Measurements from ENCODE around the gene SBF2. TPM values are rescaled to one million over a fixed set of nuclear protein-coding genes. Genes with fewer than 3 reads are reported as not detected.

The SBF2 gene
- total RNA-seq, 1 experiment from 2014 or later = 13.8 TPM

GRCh38 chr11:9787260-9787659 is 506.8 kb downstream of the SBF2 start:
- Histone ChIP-seq H3K9ac (ENCODE audit: low read length) (no peak overlapping the region), H3K4me3 (ENCODE audit: low read length) (no peak overlapping the region), H3K27ac (ENCODE audit: low read length) (no peak overlapping the region), H3K4me1 (ENCODE audit: low read length) (no peaks in the 10 kb centered on the region), H3K79me2 (ENCODE audit: low read length) (no peaks in the 10 kb centered on the region), H3K27me3 (ENCODE audit: low read length) (no peaks in the 10 kb centered on the region), H3K36me3 (ENCODE audit: insufficient read depth, low read length) (no peaks in the 10 kb centered on the region), H3K4me2 (ENCODE audit: low read depth, low read length, poor library complexity, severe bottlenecking) (no peak overlapping the region), H3K9me3 (ENCODE audit: low read length) (no peaks in the 10 kb centered on the region), H3K9me2 (replicated peaks; ENCODE audit: insufficient read depth, low read length) (no peaks in the 10 kb centered on the region), H2AFZ (ENCODE audit: low read length) (no peak overlapping the region), H4K20me1 (ENCODE audit: insufficient read depth, low read depth, low read length) (no peaks in the 10 kb centered on the region)
- no peak for DNase-seq

DNA sequence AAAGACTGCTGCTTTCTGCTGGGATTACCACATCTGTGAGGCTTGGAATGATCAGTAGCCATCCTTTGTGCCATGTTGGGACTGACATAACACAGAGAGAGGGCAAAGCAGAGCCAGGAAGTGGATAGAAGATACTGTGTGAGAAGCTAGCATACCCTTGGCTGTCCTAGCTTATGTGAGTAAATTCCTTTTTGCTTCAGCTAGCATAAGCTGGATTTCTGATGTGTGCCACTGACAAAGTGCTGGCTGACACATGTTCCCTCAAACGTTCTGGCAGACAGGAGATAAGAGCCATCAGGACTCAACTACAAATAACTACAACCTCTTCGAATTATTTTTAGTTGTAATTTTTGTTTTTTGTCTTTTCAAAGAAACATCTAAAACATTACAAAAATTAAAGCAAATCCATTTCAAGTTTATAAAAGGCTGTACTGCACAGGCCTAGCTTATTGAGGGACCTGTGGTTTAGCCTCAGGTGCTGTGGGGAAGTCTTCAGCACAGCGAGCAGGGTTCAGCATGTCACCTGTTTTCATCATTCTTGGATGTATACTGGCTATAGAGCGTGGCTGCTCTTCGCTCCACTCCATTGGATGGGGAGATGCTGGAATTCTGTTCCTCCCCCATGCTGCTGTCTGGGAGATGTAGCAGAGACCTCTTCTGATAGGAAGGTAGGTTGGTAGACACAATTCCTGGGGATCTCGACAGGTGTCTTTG is 509.3 kb downstream of the SBF2 start:
- Histone ChIP-seq H3K79me2 (ENCODE audit: low read length) (0 out of 2 replicates have a peak, but pooled peaks cover 3% of the 10 kb centered on the region), H3K4me2 (ENCODE audit: low read depth, low read length, poor library complexity, severe bottlenecking) (no peak overlapping the region), H3K27me3 (ENCODE audit: low read length) (no peaks in the 10 kb centered on the region), H4K20me1 (ENCODE audit: insufficient read depth, low read depth, low read length) (no peaks in the 10 kb centered on the region), H3K27ac (ENCODE audit: low read length) (0 out of 2 replicates have a peak overlapping the region, but pooled peaks have one; percentile 2), H3K36me3 (ENCODE audit: insufficient read depth, low read length) (no peaks in the 10 kb centered on the region), H3K4me1 (ENCODE audit: low read length) (no peaks in the 10 kb centered on the region), H3K4me3 (ENCODE audit: low read length) (no peak overlapping the region), H3K9me2 (replicated peaks; ENCODE audit: insufficient read depth, low read length) (no peaks in the 10 kb centered on the region), H2AFZ (ENCODE audit: low read length) (no peak overlapping the region), H3K9ac (ENCODE audit: low read length) (no peak overlapping the region), H3K9me3 (ENCODE audit: low read length) (no peaks in the 10 kb centered on the region)
- no peak for DNase-seq

- Histone ChIP-seq H3K9me3 (ENCODE audit: low read length) (no peaks in the 10 kb centered on the region), H3K36me3 (ENCODE audit: insufficient read depth, low read length) (no peaks in the 10 kb centered on the region), H3K4me1 (ENCODE audit: low read length) (no peaks in the 10 kb centered on the region), H3K79me2 (ENCODE audit: low read length) (peaks cover 3% of the 10 kb centered on the region; the same call in 1 of the 2 replicates), H3K4me2 (ENCODE audit: low read depth, low read length, poor library complexity, severe bottlenecking) (no peak overlapping the region), H3K9me2 (replicated peaks; ENCODE audit: insufficient read depth, low read length) (no peaks in the 10 kb centered on the region), H3K9ac (ENCODE audit: low read length) (no peak overlapping the region), H3K27ac (ENCODE audit: low read length) (0 out of 2 replicates have a peak overlapping the region, but pooled peaks have one; percentile 2), H3K4me3 (ENCODE audit: low read length) (no peak overlapping the region), H4K20me1 (ENCODE audit: insufficient read depth, low read depth, low read length) (no peaks in the 10 kb centered on the region), H2AFZ (ENCODE audit: low read length) (no peak overlapping the region), H3K27me3 (ENCODE audit: low read length) (no peaks in the 10 kb centered on the region)
- no peak for DNase-seq
Observed at GRCh38 chr11:9783986-9784385, 510.0 kb downstream of the SBF2 start.

DNA sequence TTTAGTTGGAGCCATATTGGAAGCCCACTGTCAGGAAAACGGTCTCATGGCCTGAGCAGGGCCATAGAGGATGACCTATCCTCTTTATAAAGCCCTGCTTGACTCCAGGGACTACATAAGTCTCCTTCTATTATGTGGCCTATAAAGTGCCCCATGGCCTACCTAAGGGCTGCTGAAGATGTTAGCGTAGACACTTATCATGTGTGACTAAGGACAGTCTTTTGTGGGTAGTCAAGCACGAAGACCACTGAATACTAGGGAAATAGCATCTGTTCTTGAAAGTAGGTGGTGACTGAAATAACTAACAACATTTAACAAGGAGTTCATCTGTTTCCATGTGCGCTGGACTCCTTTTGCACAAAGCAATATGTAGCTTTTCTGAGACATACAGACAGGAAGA is 513.1 kb downstream of the SBF2 start:
- Histone ChIP-seq H3K4me2 (ENCODE audit: low read depth, low read length, poor library complexity, severe bottlenecking) (no peak overlapping the region), H3K4me3 (ENCODE audit: low read length) (no peak overlapping the region), H3K36me3 (ENCODE audit: insufficient read depth, low read length) (no peaks in the 10 kb centered on the region), H3K79me2 (ENCODE audit: low read length) (peaks cover 17% of the 10 kb centered on the region), H2AFZ (ENCODE audit: low read length) (no peak overlapping the region), H3K9me3 (ENCODE audit: low read length) (no peaks in the 10 kb centered on the region), H3K4me1 (ENCODE audit: low read length) (no peaks in the 10 kb centered on the region), H3K27me3 (ENCODE audit: low read length) (no peaks in the 10 kb centered on the region), H3K9me2 (replicated peaks; ENCODE audit: insufficient read depth, low read length) (no peaks in the 10 kb centered on the region), H4K20me1 (ENCODE audit: insufficient read depth, low read depth, low read length) (no peaks in the 10 kb centered on the region), H3K9ac (ENCODE audit: low read length) (no peak overlapping the region), H3K27ac (ENCODE audit: low read length) (no peak overlapping the region)
- DNase-seq = no peak

DNA sequence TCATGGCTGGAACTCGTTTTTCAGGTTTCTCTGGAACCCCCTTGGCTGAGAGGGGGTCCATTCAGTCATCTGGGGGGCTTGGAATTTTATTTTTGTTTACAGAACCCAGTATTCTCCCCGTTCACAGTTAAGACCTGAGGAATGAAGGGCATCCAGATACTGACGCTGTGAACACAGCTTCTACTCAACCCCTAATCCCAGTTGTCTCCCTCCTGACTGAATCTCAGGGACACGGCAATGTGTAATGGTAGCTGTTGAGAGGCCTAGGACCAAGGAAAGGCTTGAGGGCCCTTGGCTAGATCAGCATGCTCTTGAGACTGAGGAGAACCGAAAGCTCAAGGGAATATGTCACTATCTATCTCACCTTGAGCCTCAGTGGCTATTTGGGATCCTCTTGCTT is 516.5 kb downstream of the SBF2 start:
- Histone ChIP-seq H3K4me2 (ENCODE audit: low read depth, low read length, poor library complexity, severe bottlenecking) (no peak overlapping the region), H3K4me1 (ENCODE audit: low read length) (no peaks in the 10 kb centered on the region), H3K9me2 (replicated peaks; ENCODE audit: insufficient read depth, low read length) (no peaks in the 10 kb centered on the region), H3K79me2 (ENCODE audit: low read length) (peaks cover 17% of the 10 kb centered on the region), H3K27me3 (ENCODE audit: low read length) (no peaks in the 10 kb centered on the region), H2AFZ (ENCODE audit: low read length) (no peak overlapping the region), H3K27ac (ENCODE audit: low read length) (no peak overlapping the region), H3K9me3 (ENCODE audit: low read length) (no peaks in the 10 kb centered on the region), H4K20me1 (ENCODE audit: insufficient read depth, low read depth, low read length) (no peaks in the 10 kb centered on the region), H3K36me3 (ENCODE audit: insufficient read depth, low read length) (no peaks in the 10 kb centered on the region), H3K9ac (ENCODE audit: low read length) (no peak overlapping the region), H3K4me3 (ENCODE audit: low read length) (no peak overlapping the region)
- no peak for DNase-seq

- DNase-seq = no peak
- no peak overlapping the region for H3K4me3 ChIP-seq (ENCODE audit: low read length)
- peaks cover 17% of the 10 kb centered on the region for H3K79me2 ChIP-seq (ENCODE audit: low read length)
- no peaks in the 10 kb centered on the region for H3K36me3 ChIP-seq (ENCODE audit: insufficient read depth, low read length)
- H3K4me1 ChIP-seq (ENCODE audit: low read length) = no peaks in the 10 kb centered on the region
- no peaks in the 10 kb centered on the region for H3K27me3 ChIP-seq (ENCODE audit: low read length)
- H4K20me1 ChIP-seq (ENCODE audit: insufficient read depth, low read depth, low read length) = no peaks in the 10 kb centered on the region
- no peaks in the 10 kb centered on the region for H3K9me3 ChIP-seq (ENCODE audit: low read length)
- H3K9me2 ChIP-seq (replicated peaks; ENCODE audit: insufficient read depth, low read length) = no peaks in the 10 kb centered on the region
- no peak overlapping the region for H3K4me2 ChIP-seq (ENCODE audit: low read depth, low read length, poor library complexity, severe bottlenecking)
- H2AFZ ChIP-seq (ENCODE audit: low read length) = no peak overlapping the region
- no peak overlapping the region for H3K27ac ChIP-seq (ENCODE audit: low read length)
- H3K9ac ChIP-seq (ENCODE audit: low read length) = no peak overlapping the region
Observed at GRCh38 chr11:9777066-9777465, 517.0 kb downstream of the SBF2 start.

- Histone ChIP-seq H2AFZ (ENCODE audit: low read length) (no peak overlapping the region), H3K4me3 (ENCODE audit: low read length) (no peak overlapping the region), H3K4me2 (ENCODE audit: low read depth, low read length, poor library complexity, severe bottlenecking) (no peak overlapping the region), H4K20me1 (ENCODE audit: insufficient read depth, low read depth, low read length) (no peaks in the 10 kb centered on the region), H3K27me3 (ENCODE audit: low read length) (no peaks in the 10 kb centered on the region), H3K9ac (ENCODE audit: low read length) (no peak overlapping the region), H3K9me3 (ENCODE audit: low read length) (no peaks in the 10 kb centered on the region), H3K4me1 (ENCODE audit: low read length) (no peaks in the 10 kb centered on the region), H3K36me3 (ENCODE audit: insufficient read depth, low read length) (no peaks in the 10 kb centered on the region), H3K27ac (ENCODE audit: low read length) (no peak overlapping the region), H3K9me2 (replicated peaks; ENCODE audit: insufficient read depth, low read length) (no peaks in the 10 kb centered on the region), H3K79me2 (ENCODE audit: low read length) (peaks cover 15% of the 10 kb centered on the region)
- no peak for DNase-seq
Observed at GRCh38 chr11:9776203-9776602, 517.8 kb downstream of the SBF2 start.

- H3K79me2 ChIP-seq (ENCODE audit: low read length) = peaks cover 14% of the 10 kb centered on the region
- no peak overlapping the region for H3K4me3 ChIP-seq (ENCODE audit: low read length)
- no peaks in the 10 kb centered on the region for H3K9me2 ChIP-seq (replicated peaks; ENCODE audit: insufficient read depth, low read length)
- no peak overlapping the region for H2AFZ ChIP-seq (ENCODE audit: low read length)
- no peak overlapping the region for H3K9ac ChIP-seq (ENCODE audit: low read length)
- H3K27me3 ChIP-seq (ENCODE audit: low read length) = no peaks in the 10 kb centered on the region
- H3K4me1 ChIP-seq (ENCODE audit: low read length) = no peaks in the 10 kb centered on the region
- no peaks in the 10 kb centered on the region for H3K9me3 ChIP-seq (ENCODE audit: low read length)
- H3K27ac ChIP-seq (ENCODE audit: low read length) = no peak overlapping the region
- no peak for DNase-seq
- no peaks in the 10 kb centered on the region for H3K36me3 ChIP-seq (ENCODE audit: insufficient read depth, low read length)
- no peak overlapping the region for H3K4me2 ChIP-seq (ENCODE audit: low read depth, low read length, poor library complexity, severe bottlenecking)
- H4K20me1 ChIP-seq (ENCODE audit: insufficient read depth, low read depth, low read length) = no peaks in the 10 kb centered on the region
Observed at GRCh38 chr11:9775398-9775779, 518.6 kb downstream of the SBF2 start.

All from Karpas-422 (cell line).